CD4-positive, alpha-beta T cell treated with Interleukin-6 for 4 hours (primary cell): ENCODE results near the gene CTDSPL2.
"Not testable (repeated sequence)": the region's sequence is repeated elsewhere in the genome, so short reads cannot be mapped to it uniquely, and the experiment has no call there.

Experiments used
- DNase-seq: peaks from one replicate; pipeline ENCODE4 v3.0.0-alpha.2; 2020; ENCODE audit warnings: mixed read lengths

The CTDSPL2 gene

GRCh38 chr15:44426975-44427755 is at the start of gene CTDSPL2:
Gene CTDSPL2, plus strand, starts transcription at chr15:44427629. Its CDS starts 31,386 bp downstream, at chr15:44459015.
- peak; percentile 95 for DNase-seq

- DNase-seq, result no peak
Observed at GRCh38 chr15:44381236-44381635, 46.2 kb upstream of the CTDSPL2 start.

DNA sequence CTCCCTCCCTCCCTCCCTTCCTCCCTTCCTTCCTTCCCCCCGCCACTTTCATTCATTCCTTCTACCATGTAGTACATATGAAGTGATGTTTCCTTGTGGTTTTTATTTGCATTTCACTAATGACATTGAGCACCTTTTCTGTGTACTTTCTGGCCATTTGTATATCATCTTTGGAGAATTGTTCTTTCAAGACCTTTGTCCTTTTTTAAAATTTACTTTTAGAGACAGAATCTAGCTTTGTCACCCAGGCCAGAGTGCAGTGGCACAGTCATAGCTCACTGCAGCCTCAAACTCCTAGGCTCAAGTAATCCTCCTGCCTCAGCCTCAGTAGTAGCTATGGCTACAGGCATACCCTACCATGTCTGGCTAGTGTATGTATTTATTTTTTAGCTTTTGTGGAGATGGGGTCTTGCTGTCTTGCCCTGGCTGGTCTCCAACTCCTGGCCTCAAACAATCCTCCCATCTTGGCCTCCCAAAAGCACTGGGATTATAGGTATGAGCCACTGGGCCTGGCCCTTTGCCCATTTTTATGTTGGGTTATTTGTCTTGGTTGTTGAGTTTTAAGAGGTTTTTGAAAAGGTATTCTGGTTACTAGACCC is 42.0 kb upstream of the CTDSPL2 start:
- DNase-seq, result no peak

DNA sequence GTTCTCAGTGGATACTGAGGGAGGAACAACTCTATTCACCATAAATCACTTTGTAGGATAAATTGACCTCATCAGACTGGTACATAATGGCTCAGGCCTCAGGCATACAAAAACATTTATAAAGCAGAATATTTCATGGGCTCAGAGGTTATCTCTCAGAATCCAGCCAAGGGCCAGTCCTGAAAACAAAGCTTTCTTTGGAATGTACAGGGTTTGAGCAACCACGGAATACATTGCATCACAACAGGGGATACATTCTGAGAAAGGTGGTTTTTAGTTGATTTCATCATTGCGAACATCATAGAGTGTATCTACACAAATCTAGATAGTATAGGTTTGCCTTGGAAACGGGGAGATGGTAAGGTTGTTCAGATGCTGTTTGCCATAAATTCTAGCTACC is 33.4 kb upstream of the CTDSPL2 start:
- DNase-seq, result no peak

GRCh38 chr15:44394562-44394961 is 32.9 kb upstream of the CTDSPL2 start:
- no peak for DNase-seq

- DNase-seq, result no peak
Observed at GRCh38 chr15:44397869-44398268, 29.6 kb upstream of the CTDSPL2 start.

- no peak for DNase-seq
Observed at GRCh38 chr15:44414001-44414400, 13.4 kb upstream of the CTDSPL2 start.

GRCh38 chr15:44427756-44428724 is 611 bp downstream of the CTDSPL2 start:
- DNase-seq, result peak; percentile 44

DNA sequence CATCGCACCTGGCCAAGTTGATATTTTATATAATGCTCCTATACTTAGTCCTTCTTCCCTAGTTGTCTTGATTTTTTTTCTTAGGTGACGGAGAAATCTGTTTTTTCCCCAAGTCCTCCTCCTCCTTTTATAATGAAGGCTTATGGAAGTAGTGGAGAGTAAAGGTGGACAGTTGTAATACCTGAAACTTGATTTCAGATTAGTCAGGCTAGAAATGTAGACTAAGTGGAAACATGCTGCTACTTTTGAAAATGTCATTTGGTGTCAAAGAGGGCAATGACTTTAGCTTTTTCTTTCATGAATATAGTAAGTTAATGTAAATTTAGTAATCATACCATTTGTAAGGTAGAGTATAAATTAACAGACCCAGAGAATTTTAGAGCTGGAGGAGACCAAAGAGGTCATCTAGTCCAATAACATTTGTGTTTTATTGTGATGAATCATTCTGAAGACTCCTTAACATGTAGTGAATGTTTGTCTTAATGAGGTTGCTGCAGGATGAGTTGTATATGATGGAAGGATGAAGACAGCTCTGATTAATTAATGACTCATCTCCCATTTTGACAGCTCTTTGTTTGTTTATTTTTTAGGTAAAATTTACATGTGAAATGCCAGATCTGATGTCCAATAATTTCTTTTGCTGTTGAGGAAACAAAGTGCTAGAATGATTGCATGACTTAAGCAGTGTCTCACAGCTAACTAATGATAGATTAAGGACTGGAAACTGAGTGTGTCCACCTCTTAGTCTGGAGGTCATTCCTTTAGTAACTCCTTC is 8.7 kb downstream of the CTDSPL2 start:
- no peak for DNase-seq

DNA sequence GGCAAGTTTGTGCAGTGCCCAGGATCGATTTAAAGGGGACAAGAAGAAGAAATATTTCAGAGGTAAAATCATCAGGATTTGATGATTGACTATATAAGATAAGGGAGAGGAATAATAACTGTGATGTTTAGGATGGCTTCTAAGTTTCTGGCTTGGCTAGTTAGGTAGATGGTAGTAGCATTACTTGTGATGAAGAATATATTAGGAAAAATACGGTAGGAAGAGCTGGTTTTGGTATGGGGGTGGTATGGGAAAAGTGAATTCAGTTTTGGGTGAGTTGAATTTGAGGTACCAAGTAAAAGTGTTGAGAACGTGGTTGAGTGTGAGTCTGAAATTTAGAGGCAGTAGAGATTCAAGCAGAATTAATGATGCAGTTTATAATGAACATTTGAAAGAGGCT is 11.0 kb downstream of the CTDSPL2 start:
- DNase-seq, result no peak

DNA sequence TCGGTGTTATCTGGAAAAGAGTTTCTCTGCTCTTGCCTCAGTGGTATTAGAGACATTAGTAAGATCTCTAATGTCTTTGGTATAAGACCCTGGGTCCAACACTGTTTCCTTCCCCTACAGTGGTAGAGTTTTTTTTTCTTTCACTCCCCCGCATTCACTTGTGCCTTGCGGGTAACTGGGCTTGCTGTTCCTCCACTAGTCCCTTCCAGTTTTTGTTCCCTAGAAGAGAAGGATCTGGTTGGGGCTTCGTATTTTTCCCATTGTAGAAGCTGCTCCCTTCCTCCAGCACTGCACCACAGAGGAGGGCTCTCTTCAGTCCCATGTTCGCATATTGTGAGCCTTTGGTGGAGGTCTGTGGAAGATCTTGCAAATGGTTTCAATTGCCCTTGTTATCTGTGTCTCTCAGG is 13.7 kb downstream of the CTDSPL2 start:
- DNase-seq, result no peak

GRCh38 chr15:44443515-44443914 is 16.1 kb downstream of the CTDSPL2 start:
- DNase-seq, result no peak

DNA sequence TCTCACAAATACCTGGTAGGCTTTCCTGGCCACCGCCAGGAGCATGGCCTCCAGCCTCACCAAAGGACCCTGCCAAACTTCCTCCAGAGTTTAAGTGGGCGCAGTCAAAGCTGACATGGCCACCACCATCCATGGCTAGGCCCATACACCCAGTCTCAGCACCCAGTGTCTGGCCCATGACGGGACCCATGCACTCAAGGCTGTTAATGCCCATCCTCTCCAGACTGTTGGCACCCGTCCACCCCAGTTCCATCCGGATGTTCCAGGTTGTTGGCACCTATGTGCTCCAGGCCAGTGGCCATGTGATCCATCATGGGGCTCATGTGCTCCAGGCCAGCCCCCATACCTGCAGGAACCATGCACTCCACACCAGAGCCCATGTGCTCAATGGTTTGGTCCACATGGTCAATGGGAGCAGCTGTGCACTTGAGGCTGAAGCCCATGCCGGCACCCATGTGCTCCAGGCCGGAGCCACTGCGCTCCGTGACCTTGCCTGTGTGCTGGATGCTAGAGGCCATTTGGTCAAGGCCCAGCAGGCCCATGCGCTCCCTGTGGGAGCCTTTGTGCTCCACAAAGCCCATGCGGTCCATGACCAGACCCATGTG is 20.4 kb downstream of the CTDSPL2 start:
- no peak for DNase-seq

DNA sequence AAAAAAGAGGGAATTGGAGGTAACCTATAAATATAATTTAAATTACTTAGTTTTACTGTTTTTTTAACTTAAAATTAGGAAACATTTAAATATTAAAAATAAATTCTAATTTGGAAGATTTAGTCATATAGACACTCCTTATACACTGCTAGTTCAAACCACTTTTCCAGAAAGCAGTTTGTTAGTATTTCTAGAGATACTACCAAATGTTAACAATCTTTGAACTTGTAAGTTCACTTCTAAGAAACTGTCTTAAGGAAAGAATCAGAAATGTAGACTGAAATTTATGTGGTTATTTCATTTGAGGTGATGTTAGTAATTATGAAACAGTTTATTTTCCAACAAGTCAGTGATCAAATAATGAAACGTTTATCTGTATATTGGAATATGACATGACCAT is 22.7 kb downstream of the CTDSPL2 start:
- no peak for DNase-seq

DNA sequence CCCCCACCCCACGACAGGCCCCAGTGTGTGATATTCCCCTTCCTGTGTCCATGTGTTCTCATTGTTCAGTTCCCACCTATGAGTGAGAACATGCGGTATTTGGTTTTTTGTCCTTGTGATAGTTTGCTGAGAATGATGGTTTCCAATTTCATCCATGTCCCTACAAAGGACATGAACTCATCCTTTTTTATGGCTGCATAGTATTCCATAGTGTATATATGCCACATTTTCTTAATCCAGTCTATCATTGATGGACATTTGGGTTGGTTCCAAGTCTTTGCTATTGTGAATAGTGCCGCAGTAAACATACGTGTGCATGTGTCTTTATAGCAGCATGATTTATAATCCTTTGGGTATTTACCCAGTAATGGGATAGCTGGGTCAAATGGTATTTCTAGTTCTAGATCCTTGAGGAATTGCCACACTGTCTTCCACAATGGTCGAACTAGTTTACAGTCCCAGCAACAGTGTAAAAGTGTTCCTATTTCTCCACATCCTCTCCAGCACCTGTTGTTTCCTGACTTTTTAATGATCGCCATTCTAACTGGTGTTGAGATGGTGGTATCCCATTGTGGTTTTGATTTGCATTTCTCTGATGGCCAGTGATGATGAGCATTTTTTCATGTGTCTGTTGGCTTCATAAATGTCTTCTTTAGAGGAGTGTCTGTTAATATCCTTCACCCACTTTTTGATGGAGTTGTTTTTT is 26.3 kb downstream of the CTDSPL2 start:
- not testable (repeated sequence) for DNase-seq

- no peak for DNase-seq
Observed at GRCh38 chr15:44458429-44458828, 31.0 kb downstream of the CTDSPL2 start.

- no peak for DNase-seq
Observed at GRCh38 chr15:44468709-44469385, 41.4 kb downstream of the CTDSPL2 start.

DNA sequence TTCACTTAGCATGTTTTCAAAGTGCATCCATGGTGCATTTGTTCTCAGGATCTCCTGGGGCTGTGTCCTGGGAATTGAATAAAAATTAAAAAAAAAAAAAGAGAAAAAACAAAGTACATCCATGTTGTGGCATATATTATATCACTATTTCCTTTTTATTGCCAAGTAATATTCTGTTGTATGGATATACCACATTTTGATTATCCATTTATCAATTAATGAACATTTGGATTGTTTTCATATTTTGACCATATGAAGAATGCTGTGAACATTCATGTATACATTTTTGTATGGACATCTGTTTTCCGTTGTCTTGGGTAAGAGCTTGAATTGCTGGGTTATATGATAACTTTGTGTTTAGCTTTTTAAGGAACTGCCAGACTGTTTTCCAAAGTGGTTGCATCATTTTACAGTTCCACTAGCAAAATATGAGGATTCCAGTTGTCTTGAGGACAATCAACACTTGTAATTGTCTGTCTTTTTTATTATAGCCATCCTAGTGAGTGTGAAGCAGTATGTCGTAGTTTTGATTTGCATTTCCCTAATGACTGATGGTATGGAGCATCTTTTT is 44.5 kb downstream of the CTDSPL2 start:
- DNase-seq, result no peak

DNA sequence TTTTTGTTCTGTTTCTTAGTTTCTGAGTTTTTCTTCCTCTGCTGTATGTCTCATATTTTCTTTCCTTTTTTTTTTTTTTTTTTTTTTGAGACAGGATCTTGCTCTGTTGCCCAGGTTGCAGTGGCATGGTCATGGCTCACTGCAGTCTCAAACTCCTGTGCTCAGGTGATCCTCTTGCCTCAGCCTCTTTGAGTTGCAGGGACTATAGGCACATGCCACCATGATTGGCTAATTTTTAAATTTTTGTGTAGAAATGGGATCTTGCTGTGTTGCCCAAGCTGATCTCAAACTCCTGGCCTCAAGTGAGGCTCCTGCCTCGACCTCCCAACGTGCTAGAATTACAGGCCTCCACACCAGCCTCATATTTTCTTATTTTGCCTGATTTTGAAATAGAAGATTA is 51.9 kb downstream of the CTDSPL2 start:
- no peak for DNase-seq

DNA sequence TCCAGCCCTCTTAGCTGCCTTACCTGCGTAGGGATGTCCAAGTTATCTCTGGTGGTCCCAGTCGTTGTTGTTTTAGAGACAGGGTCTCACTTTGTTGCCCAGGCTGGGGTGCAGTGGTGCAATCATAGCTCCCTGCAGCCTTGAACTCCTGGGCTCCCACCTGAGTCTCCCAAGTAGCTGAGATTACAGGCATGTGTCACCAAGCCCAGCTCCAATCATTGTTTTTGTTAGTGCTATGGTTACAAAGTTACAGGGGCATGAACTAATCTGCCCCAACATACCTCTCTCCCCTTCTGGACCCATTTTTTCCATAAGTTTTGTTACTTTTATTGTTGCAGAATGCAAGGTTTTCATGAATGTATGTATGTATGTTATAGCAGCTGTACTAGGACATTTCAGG is 54.7 kb downstream of the CTDSPL2 start:
- DNase-seq, result no peak

DNA sequence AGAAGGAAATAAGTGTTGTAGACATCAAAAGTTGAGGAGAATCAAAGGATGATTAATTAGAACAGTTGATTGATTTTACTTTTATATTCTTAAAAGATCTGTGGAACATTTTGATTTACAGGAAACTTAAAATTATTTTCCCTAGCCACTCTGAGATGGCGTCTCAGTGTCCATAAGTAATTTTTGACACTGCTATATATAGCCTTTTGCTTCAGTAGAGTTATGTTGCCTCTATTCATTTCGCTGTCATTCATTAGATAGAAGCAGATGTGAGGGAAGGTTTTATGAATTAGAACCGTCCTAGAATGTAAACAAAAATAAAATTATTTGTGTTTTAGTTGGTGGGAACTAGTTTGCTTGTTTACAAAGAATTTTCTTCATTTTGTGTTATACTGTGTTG is 58.5 kb downstream of the CTDSPL2 start:
- no peak for DNase-seq
